Myocyte (in vitro differentiated cells): Measurements from ENCODE around the gene HNRNPL. TPM values are rescaled to one million over a fixed set of nuclear protein-coding genes. Genes with fewer than 3 reads are reported as not detected.
"Not testable (repeated sequence)": the region's sequence is repeated elsewhere in the genome, so short reads cannot be mapped to it uniquely, and the experiment has no call there.

Source experiments
- DNase-seq: peaks from one replicate; pipeline ENCODE4 v3.0.0-alpha.2; 2012; ENCODE audit warnings: low read depth
- total RNA-seq: library from RNA; depleted of rRNA; stranded (reverse); fragments of >200 nt; gene quantifications from 2 replicates; pipeline ENCODE4 v1.2.3, GENCODE V29; 2014

The HNRNPL gene
- total RNA-seq, 1 donor from 2014 or later: 218 TPM

GRCh38 chr19:38869836-38870607, 20.2 kb upstream of the HNRNPL start:
- no peak for DNase-seq

- no peak for DNase-seq
Observed at GRCh38 chr19:38869160-38869835, 19.5 kb upstream of the HNRNPL start.

- DNase-seq: no peak
Observed at GRCh38 chr19:38868551-38868950, 18.8 kb upstream of the HNRNPL start.

- peak; percentile 76 for DNase-seq
Observed at GRCh38 chr19:38867171-38867780, 17.5 kb upstream of the HNRNPL start.

GRCh38 chr19:38862321-38863059, 12.7 kb upstream of the HNRNPL start:
- DNase-seq: peak; percentile 92

- no peak for DNase-seq
Observed at GRCh38 chr19:38861368-38861767, 11.6 kb upstream of the HNRNPL start.

GRCh38 chr19:38859631-38860204, 9.9 kb upstream of the HNRNPL start:
- not testable (repeated sequence) for DNase-seq

- DNase-seq: no peak
Observed at GRCh38 chr19:38856813-38857212, 7.0 kb upstream of the HNRNPL start.

GRCh38 chr19:38855751-38856150, 6.0 kb upstream of the HNRNPL start:
- DNase-seq: not testable (repeated sequence)

GRCh38 chr19:38854961-38855360, 5.2 kb upstream of the HNRNPL start:
- DNase-seq: not testable (repeated sequence)

- no peak for DNase-seq
Observed at GRCh38 chr19:38853214-38853613, 3.4 kb upstream of the HNRNPL start.

- DNase-seq: peak; percentile 83
Observed at GRCh38 chr19:38852231-38853044, 2.7 kb upstream of the HNRNPL start.

GRCh38 chr19:38851622-38852230, 1.9 kb upstream of the HNRNPL start:
- peak; percentile 96 for DNase-seq

GRCh38 chr19:38850976-38851621, 1.3 kb upstream of the HNRNPL start:
- DNase-seq: no peak

- no peak for DNase-seq
Observed at GRCh38 chr19:38850436-38850975, 720 bp upstream of the HNRNPL start.

GRCh38 chr19:38849147-38849859, 483 bp downstream of the HNRNPL start:
- peak; percentile 97 for DNase-seq

- DNase-seq: peak; percentile 66
Observed at GRCh38 chr19:38848299-38849146, 1.3 kb downstream of the HNRNPL start.
